Pulmonary artery endothelial cell (primary cell): ENCODE results near the gene SMCHD1. TPM values are rescaled to one million over a fixed set of nuclear protein-coding genes. Genes with fewer than 3 reads are reported as not detected.

Experiments used
- DNase-seq: peaks from one replicate; pipeline ENCODE4 v3.0.0-alpha.2; 2011; ENCODE audit warnings: low read depth, low spot score
- total RNA-seq: library from RNA; depleted of rRNA; stranded (reverse); fragments of >200 nt; gene quantifications from 2 replicates; pipeline ENCODE4 v1.2.3, GENCODE V29; 2014

SMCHD1 gene
- 58.1 and 67.8 TPM in 2 replicates for total RNA-seq

- DNase-seq = no peak
Observed at GRCh38 chr18:2655178-2655953, at the start of gene SMCHD1. Gene SMCHD1, plus strand, starts transcription at chr18:2655726. Its CDS starts 350 bp downstream, at chr18:2656076.

GRCh38 chr18:2606335-2606734 lies 49.2 kb upstream of the SMCHD1 start:
- DNase-seq = no peak

- no peak for DNase-seq
Observed at GRCh38 chr18:2609604-2610003, 45.9 kb upstream of the SMCHD1 start.

GRCh38 chr18:2610549-2610948 lies 45.0 kb upstream of the SMCHD1 start:
- no peak for DNase-seq

GRCh38 chr18:2612996-2613395 lies 42.5 kb upstream of the SMCHD1 start:
- no peak for DNase-seq

- no peak for DNase-seq
Observed at GRCh38 chr18:2617401-2617998, 38.0 kb upstream of the SMCHD1 start.

- DNase-seq = no peak
Observed at GRCh38 chr18:2618009-2618408, 37.5 kb upstream of the SMCHD1 start.

GRCh38 chr18:2625217-2625616 lies 30.3 kb upstream of the SMCHD1 start:
- no peak for DNase-seq

- DNase-seq = no peak
Observed at GRCh38 chr18:2627821-2628276, 27.7 kb upstream of the SMCHD1 start.

GRCh38 chr18:2629003-2629402 lies 26.5 kb upstream of the SMCHD1 start:
- no peak for DNase-seq

- DNase-seq = no peak
Observed at GRCh38 chr18:2635586-2635985, 19.9 kb upstream of the SMCHD1 start.

GRCh38 chr18:2636126-2636631 lies 19.3 kb upstream of the SMCHD1 start:
- no peak for DNase-seq

GRCh38 chr18:2641638-2642037 lies 13.9 kb upstream of the SMCHD1 start:
- DNase-seq = no peak

GRCh38 chr18:2642771-2643170 lies 12.8 kb upstream of the SMCHD1 start:
- no peak for DNase-seq

- no peak for DNase-seq
Observed at GRCh38 chr18:2644535-2644934, 11.0 kb upstream of the SMCHD1 start.

- no peak for DNase-seq
Observed at GRCh38 chr18:2651981-2652380, 3.5 kb upstream of the SMCHD1 start.

- DNase-seq = no peak
Observed at GRCh38 chr18:2653467-2653866, 2.1 kb upstream of the SMCHD1 start.

- no peak for DNase-seq
Observed at GRCh38 chr18:2654169-2654927, 1.2 kb upstream of the SMCHD1 start.

- no peak for DNase-seq
Observed at GRCh38 chr18:2654928-2655177, 673 bp upstream of the SMCHD1 start.

- no peak for DNase-seq
Observed at GRCh38 chr18:2655954-2656236, 369 bp downstream of the SMCHD1 start.

GRCh38 chr18:2656237-2656980 lies 883 bp downstream of the SMCHD1 start:
- no peak for DNase-seq

- DNase-seq = no peak
Observed at GRCh38 chr18:2656981-2657512, 1.5 kb downstream of the SMCHD1 start.
